Ectodermal cell (in vitro differentiated cells): Measurements from ENCODE around the gene PPP1R12A.

ENCODE experiments used
- H3K27ac ChIP-seq: 2 replicates; pipeline ENCODE4 v1.7.0; 2013; ENCODE audit warnings: mild to moderate bottlenecking, low read depth, low read length; ENCODE audit not compliant: insufficient read depth, poor library complexity, severe bottlenecking
- H3K27me3 ChIP-seq: 2 replicates; pipeline ENCODE4 v1.7.0; 2013; ENCODE audit warnings: mild to moderate bottlenecking, low read length; ENCODE audit not compliant: insufficient read depth, control insufficient read depth, poor library complexity, severe bottlenecking
- H3K36me3 ChIP-seq: one replicate; pipeline ENCODE4 v1.7.0; 2013; ENCODE audit warnings: low read length; ENCODE audit not compliant: control insufficient read depth, insufficient read depth
- H3K4me1 ChIP-seq: one replicate; pipeline ENCODE4 v1.7.0; 2013; ENCODE audit warnings: low read length; ENCODE audit not compliant: control insufficient read depth, insufficient read depth
- H3K4me3 ChIP-seq: 2 replicates; pipeline ENCODE4 v1.7.0; 2013; ENCODE audit warnings: low read depth, low read length, control low read depth; ENCODE audit not compliant: insufficient read depth
- H3K9me3 ChIP-seq: 2 replicates; pipeline ENCODE4 v1.7.0; 2013; ENCODE audit warnings: mild to moderate bottlenecking, low read length, moderate library complexity; ENCODE audit not compliant: control insufficient read depth
- WGBS, 2 experiments: methylation state at CpG; one replicate each; pipeline ENCODE4 v1.1.7; 2013; ENCODE audit warnings: missing lambda C conversion rate in 2 of 2; 5-methylcytosine and 5-hydroxymethylcytosine counted together

Gene PPP1R12A

DNA sequence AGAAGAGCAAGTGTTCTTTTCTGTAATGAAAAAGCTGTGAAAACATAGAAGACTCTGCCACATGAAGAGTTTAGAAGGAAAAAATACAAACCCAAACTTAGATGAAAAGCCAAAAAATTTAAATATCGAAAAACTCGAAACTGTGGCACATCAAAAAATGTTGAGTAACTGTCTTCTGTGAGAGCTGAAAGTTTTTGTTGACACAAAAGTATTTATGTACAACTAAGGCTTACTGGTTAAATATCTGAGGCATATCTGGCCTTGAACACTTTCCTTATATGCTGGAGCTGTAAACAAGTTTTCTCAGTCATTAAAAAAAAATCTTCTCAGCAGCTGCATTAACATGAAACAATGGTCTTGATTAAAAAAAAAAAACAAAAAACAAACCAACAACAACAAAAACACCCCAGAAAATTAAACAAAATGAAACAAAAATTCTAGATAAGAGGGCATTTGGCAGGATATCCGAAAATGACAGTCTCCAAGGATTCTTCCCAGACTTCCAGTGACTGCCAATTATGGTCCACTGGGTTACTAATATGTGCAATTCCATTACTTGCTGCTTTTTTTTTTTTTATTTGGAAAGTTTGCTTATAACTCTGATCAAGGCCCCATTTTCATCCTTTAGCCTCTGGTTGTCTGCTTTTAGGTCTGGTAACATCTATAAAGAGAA is 159.4 kb downstream of the PPP1R12A start:
- H3K4me3 ChIP-seq, result no peak overlapping the region

DNA sequence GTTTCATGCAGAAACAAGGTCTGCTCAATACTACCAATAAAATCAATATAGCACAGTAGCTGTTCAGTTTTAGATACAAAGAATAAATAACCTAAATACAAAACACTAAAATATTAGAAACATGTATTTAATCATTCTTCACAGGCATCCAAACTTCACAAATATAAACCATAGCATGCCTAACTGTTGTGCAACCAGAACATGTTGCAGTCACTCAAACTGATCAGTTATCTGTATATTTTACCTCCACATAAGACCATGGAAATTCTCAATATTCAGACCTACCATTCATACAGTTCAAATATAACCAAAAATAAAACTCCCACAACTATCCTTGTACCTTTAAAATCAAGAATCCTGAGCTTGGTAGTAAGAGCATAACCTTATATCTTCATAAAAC is 161.0 kb downstream of the PPP1R12A start:
- Histone ChIP-seq H3K4me1 (no peaks in the 10 kb centered on the region), H3K9me3 (no peaks in the 10 kb centered on the region), H3K36me3 (no peaks in the 10 kb centered on the region), H3K27me3 (no peaks in the 10 kb centered on the region), H3K4me3 (no peak overlapping the region), H3K27ac (no peak overlapping the region)

More for the DNA sequence above, 159.4 kb downstream of the PPP1R12A start:
- H3K4me1 ChIP-seq, result no peaks in the 10 kb centered on the region
- no peaks in the 10 kb centered on the region for H3K9me3 ChIP-seq
- 96 to 99% methylated on average over 3 of the region's 3 CpGs for WGBS, 2 experiments
- H3K36me3 ChIP-seq, result no peaks in the 10 kb centered on the region
- H3K27me3 ChIP-seq, result no peaks in the 10 kb centered on the region
- no peak overlapping the region for H3K27ac ChIP-seq

DNA sequence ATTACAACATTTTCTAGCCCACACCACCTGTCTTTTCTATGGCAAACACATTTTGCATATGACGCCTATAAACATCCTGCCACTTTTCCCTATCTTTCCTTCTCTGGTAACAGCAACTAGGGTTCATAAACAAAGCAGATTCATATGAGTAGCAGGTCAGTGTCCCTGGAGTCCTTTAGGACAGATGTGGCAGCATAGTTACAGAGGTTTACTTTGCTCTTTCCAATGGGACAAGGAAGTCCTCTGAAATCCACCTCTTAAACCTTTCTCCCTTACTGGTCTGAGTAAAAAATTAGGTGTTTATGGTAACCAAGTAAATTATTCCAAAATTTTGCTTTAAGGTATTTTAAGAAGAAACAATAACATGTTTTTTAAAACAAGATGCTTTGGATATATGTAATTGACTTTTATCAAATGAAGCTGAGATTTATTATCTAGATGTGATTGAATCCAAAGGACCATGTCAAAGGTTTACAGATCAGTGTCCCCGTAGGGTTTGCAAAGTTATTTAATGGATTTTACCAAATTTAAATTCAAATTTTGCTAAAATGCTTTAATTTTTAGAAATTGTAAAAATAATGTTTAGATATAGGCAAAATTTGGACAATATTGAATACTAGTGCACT is 164.9 kb downstream of the PPP1R12A start:
- Histone ChIP-seq H3K9me3 (no peaks in the 10 kb centered on the region), H3K4me1 (no peaks in the 10 kb centered on the region), H3K36me3 (no peaks in the 10 kb centered on the region), H3K4me3 (no peak overlapping the region), H3K27ac (no peak overlapping the region), H3K27me3 (no peaks in the 10 kb centered on the region)
- 92 to 99% methylated on average over 1 to 2 of the region's 2 CpGs for WGBS, 2 experiments

DNA sequence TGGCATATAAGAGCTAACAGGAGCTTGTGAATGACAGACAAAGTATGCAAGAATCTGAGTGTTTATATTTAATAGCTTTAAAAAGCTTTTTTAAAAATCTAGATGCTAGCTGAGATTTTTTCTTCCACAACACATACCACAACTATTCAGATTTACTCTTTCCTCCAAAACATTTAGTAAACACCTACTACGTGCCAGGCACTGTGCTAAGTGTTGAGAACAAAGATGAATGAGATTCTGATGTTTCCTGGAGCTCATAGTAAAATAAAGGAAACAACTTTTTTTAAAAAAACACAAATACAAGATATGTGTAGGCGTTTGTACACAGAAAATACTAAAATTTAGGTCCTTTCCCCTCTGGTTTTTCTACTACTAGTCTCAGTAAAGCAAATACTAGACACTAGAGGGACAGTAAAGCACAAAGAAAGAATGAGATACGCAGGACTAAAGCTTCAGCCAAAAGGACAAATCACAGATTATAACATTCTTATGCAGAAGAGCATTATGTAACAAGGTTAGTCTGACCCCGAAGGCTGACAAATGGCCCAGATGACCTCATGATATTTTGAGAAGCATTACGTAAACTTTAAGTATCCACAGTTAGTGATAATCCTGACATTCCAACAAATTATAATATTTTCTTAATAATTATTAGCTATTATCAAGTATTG is 165.6 kb downstream of the PPP1R12A start:
- whole genome bisulfite sequencing, 2 experiments, result 89 to 91% methylated on average over 3 to 4 of the region's 5 CpGs
- no peaks in the 10 kb centered on the region for H3K36me3 ChIP-seq

DNA sequence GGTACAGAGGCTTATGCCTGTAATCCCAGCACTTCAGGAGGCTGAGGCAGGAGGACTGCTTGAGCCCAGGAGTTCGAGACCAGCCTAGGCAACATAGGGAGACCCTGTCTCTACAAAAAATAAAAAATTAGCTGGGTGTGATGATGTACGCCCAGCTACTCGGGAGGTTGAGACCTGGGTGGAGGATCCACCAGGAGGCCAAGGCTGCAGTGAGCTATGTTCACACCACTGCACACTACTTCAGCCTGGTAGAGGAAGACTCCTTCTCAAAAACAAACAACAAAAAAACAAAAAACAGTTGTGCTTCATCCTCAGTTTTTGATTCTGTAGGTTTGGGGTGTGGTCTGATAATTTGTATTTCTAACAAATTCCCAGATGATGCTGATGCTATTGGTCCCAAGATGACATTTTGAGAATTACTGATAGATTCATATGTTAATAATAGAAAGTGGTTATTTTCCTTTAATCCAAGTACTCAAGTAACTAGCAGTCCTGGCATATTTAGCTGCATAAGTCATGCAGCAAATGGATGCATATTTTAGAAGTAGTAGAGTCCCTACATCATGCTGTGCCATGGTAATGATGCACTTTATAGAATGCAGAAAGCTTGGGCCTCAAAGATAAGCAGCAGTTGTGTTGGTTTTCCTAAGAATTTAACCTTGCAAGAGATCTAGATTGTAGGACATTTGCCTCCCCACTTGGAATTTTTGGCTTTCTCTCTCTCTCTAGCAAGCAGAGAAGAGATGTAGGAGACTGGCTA is 168.0 kb downstream of the PPP1R12A start:
- no peaks in the 10 kb centered on the region for H3K9me3 ChIP-seq
- H3K27me3 ChIP-seq, result no peaks in the 10 kb centered on the region
- no peaks in the 10 kb centered on the region for H3K36me3 ChIP-seq
- no peaks in the 10 kb centered on the region for H3K4me1 ChIP-seq
- no peak overlapping the region for H3K27ac ChIP-seq
- WGBS, 2 experiments, result 93 to 94% methylated on average over 3 of the region's 3 CpGs
- H3K4me3 ChIP-seq, result no peak overlapping the region

More for the DNA sequence above, 165.6 kb downstream of the PPP1R12A start:
- Histone ChIP-seq H3K9me3 (no peaks in the 10 kb centered on the region), H3K4me3 (no peak overlapping the region), H3K27me3 (no peaks in the 10 kb centered on the region), H3K4me1 (no peaks in the 10 kb centered on the region), H3K27ac (no peak overlapping the region)

DNA sequence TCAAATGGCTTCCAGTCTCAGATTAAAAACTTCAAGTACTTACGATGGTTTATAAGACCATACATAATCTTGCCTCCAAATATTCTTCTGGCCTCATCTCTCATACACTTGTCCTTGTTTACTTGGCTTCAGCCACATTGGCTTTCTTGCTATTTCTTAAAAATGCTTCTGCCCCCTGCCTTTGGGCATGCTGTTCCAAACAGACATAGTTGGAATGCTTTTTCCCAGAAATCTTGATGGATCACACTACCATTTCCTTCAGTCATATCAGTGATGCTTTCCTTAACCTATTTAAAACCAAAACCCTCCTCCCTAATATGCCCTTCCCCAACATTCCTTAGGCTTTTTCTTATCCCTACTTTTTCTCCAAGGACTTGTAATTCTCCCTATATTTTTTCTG is 169.7 kb downstream of the PPP1R12A start:
- Histone ChIP-seq H3K4me3 (no peak overlapping the region), H3K36me3 (no peaks in the 10 kb centered on the region), H3K27me3 (no peaks in the 10 kb centered on the region), H3K9me3 (no peaks in the 10 kb centered on the region), H3K4me1 (no peaks in the 10 kb centered on the region), H3K27ac (no peak overlapping the region)
- WGBS, 2 experiments, result 95 to 96% methylated on average over 1 of the region's 1 CpG

DNA sequence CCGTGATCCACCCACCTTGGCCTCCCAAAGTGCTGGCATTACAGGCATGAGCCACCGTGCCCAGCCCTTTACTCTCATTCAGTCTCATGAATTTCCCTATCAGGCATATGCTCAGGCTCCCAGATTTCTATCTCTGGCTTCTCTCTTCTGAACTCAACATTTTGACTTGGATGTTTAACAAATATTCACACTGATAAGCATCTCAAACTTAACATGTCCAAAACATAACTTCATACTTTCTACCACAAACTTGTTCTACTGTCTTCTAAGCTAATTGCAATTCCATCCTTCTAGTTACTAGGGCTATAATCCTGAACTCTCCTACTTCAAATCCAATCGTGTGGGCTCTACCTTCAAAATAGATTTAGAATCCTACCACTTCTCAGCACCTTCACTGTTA is 170.3 kb downstream of the PPP1R12A start:
- Histone ChIP-seq H3K4me3 (no peak overlapping the region), H3K4me1 (no peaks in the 10 kb centered on the region), H3K27ac (no peak overlapping the region), H3K9me3 (no peaks in the 10 kb centered on the region), H3K27me3 (no peaks in the 10 kb centered on the region), H3K36me3 (no peaks in the 10 kb centered on the region)
- WGBS, 2 experiments, result 90 to 92% methylated on average over 3 of the region's 3 CpGs

DNA sequence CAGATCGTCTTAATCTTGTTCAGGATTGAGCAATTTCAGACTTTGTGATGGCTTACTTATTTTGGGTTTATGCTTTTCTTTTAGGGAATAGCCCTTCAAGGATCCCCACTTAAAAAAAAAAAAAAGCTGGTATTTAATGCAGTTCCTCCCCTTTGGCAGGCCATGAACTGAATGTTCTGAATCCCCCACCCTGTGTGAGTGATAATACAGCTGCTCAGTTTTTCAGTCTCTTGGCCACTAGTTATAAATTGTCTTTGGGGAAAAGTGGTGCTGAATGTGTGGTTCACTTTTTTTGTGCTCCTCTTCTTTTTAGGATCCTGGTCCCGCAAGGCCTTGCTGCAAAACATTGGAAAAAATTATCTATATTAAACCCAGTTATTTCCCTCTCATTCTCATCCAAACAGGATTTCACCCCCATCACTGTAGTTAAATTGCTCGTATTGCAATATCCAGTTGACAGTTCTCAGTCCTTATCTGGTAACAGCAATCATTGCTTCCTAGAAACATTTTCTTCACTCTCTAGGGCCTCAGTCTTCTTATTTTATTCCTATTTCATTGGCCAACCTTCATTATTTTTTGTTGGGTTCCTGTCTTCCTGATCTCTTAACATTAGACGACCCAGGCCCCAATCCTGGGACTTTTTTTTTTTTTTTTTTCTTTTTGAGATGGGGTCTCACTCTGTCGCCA is 171.0 kb downstream of the PPP1R12A start:
- Histone ChIP-seq H3K36me3 (no peaks in the 10 kb centered on the region), H3K9me3 (no peaks in the 10 kb centered on the region)
- WGBS, 2 experiments, result 92 to 96% methylated on average over 4 to 5 of the region's 5 CpGs

DNA sequence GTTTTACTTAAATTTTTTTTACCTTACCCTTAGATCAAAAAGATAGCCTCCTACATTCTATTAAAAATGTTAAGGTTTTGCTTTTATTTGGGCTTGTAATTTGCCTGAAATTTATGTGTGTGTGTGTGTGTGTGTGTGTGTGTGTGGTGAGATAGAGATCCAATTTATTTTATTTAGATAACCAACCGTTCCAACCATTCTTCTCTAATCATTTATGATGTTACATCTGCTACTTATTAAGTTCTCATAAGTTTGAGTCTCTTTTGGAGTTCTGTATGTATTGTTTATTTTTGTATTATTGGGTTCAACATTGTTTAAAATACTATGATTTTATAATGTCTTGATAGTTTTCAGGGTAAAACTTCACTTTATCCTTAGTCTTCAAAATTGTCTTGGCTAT is 173.6 kb downstream of the PPP1R12A start:
- Histone ChIP-seq H3K4me3 (no peak overlapping the region), H3K9me3 (no peaks in the 10 kb centered on the region), H3K27me3 (no peaks in the 10 kb centered on the region), H3K36me3 (no peaks in the 10 kb centered on the region), H3K4me1 (no peaks in the 10 kb centered on the region), H3K27ac (no peak overlapping the region)
- no CpG with 5 or more reads among the region's 1 CpG for WGBS, 2 experiments

More for the DNA sequence above, 171.0 kb downstream of the PPP1R12A start:
- Histone ChIP-seq H3K27ac (no peak overlapping the region), H3K27me3 (no peaks in the 10 kb centered on the region), H3K4me1 (no peaks in the 10 kb centered on the region), H3K4me3 (no peak overlapping the region)
